ENCODE data around the gene MRPL53.

DNA sequence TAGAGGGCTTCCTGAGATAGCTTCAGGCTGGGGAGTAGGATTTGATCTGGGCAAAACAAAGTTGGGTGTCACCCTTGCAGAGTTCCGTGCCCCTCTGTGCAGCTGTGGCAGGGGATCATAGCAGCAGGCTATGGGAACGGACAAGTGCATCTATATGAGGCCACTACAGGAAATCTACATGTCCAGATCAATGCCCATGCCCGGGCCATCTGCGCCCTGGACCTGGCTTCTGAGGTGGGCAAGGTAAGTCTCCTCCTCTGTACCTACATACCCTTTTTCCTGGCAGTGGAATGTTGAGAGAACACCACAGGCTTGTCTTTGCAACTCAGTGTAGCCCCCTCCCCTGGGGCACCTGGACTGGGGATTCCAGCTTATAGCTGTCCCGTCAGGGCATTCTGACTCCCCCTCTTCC is 47.5 kb downstream of the MRPL53 start:
- TF ChIP-seq EP300 (IDR thresholded peaks at IDR 0.05) (no peak), POLR2A (IDR thresholded peaks at IDR 0.05) (no peak), POLR2AphosphoS5 (IDR thresholded peaks at IDR 0.05) (no peak)
- TF ChIP-seq, protein P1, sequence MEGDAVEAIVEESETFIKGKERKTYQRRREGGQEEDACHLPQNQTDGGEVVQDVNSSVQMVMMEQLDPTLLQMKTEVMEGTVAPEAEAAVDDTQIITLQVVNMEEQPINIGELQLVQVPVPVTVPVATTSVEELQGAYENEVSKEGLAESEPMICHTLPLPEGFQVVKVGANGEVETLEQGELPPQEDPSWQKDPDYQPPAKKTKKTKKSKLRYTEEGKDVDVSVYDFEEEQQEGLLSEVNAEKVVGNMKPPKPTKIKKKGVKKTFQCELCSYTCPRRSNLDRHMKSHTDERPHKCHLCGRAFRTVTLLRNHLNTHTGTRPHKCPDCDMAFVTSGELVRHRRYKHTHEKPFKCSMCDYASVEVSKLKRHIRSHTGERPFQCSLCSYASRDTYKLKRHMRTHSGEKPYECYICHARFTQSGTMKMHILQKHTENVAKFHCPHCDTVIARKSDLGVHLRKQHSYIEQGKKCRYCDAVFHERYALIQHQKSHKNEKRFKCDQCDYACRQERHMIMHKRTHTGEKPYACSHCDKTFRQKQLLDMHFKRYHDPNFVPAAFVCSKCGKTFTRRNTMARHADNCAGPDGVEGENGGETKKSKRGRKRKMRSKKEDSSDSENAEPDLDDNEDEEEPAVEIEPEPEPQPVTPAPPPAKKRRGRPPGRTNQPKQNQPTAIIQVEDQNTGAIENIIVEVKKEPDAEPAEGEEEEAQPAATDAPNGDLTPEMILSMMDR (IDR thresholded peaks at IDR 0.05) = no peak
